PC-9 (cell line): ENCODE measurements around the gene CELA1.

Experiments
- EZH2 ChIP-seq: fragments of 200-600 bp; sonication (generic); IDR thresholded peaks from 2 replicates; pipeline ENCODE4 v1.8.0; 2017; ENCODE audit warnings: antibody characterized with exemption, low read depth
- TF ChIP-seq, protein P1 (sequence below): fragments of 200-600 bp; sonication (generic); conservative IDR thresholded peaks from 2 replicates; pipeline ENCODE4 v1.6.1; 2017; ENCODE audit warnings: mixed run types, antibody characterized with exemption, mild to moderate bottlenecking, moderate library complexity

DNA sequence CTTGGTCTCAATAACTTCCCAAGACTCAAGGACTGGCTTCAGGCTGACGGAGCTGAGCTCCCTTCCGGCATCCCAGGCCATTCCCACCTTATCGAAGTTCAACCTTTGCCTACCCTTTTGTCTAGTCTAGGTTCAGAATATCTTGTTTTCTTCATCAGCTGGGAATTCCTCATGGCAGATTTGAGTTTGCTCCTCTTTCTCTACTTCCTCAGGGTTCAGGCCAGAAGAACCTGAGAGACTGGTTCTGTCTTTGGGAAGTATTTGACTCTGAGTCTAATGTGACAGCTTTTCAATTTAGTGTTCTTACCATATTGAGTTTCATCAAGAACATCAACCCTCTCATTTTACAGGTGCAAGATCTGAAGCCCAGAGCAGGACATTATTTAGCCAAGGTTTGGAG, 24.6 kb downstream of the CELA1 start:
- TF ChIP-seq, protein P1, sequence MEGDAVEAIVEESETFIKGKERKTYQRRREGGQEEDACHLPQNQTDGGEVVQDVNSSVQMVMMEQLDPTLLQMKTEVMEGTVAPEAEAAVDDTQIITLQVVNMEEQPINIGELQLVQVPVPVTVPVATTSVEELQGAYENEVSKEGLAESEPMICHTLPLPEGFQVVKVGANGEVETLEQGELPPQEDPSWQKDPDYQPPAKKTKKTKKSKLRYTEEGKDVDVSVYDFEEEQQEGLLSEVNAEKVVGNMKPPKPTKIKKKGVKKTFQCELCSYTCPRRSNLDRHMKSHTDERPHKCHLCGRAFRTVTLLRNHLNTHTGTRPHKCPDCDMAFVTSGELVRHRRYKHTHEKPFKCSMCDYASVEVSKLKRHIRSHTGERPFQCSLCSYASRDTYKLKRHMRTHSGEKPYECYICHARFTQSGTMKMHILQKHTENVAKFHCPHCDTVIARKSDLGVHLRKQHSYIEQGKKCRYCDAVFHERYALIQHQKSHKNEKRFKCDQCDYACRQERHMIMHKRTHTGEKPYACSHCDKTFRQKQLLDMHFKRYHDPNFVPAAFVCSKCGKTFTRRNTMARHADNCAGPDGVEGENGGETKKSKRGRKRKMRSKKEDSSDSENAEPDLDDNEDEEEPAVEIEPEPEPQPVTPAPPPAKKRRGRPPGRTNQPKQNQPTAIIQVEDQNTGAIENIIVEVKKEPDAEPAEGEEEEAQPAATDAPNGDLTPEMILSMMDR = no peak
- no peak for TF ChIP-seq EZH2
